Stimulated activated CD4-positive, alpha-beta T cell treated with anti-CD3 and anti-CD28 coated beads, Interleukin-15, amount 100 ng/mL, for 48 hours (primary cell): ENCODE data around the gene CCNG1.

ENCODE experiments used
- DNase-seq, 2 donors: peaks; one replicate each; pipeline ENCODE4 v3.0.0-alpha.2; 2020; ENCODE audit warnings: low read depth in 2 of 2

Gene CCNG1

DNA sequence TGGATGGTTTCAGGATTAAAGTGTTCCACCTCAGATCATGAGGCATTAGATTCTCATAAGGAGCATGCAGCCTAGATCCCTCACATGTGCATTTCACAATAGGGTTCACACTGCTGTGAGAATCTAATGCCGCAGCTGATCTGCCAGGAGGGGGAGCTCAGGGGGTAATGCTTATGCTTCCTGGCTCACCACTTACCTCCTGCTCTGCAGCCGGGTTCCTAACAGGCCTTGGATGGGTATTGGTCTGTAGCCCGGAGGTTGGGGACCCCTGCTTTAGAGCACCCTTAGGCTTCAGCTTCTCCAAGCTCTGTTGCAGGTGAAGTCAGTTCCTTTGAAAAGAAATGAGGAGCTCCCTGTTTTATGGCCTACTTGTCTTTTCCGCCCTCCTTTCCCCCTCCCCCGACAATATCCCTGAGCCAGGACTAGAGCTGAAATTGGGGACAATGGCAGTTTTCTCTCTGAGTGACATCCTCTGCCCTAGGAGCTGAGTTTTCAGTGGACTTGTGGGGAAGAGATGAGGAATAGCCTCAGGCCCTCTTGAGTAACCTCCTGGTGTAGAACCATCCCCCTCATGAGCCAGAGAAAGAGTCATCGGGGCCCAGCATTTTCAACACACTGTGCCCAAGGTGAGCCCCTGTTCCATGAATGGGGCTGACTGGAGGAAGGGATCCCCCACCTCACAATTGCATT, 51.8 kb downstream of the CCNG1 start:
- no peak for DNase-seq

GRCh38 chr5:163489745-163490075, 52.3 kb downstream of the CCNG1 start:
- DNase-seq, result no peak
